Fibroblast of mammary gland (primary cell): ENCODE data around the gene RUFY4.

Source experiments
- DNase-seq: peaks from one replicate; pipeline ENCODE4 v3.0.0-alpha.2; 2010; ENCODE audit warnings: low read depth
- H3K4me3 ChIP-seq: 2 replicates; pipeline ENCODE4 v1.5.1; 2011; ENCODE audit warnings: low read depth, mild to moderate bottlenecking, low read length, moderate library complexity; ENCODE audit not compliant: control insufficient read depth
- CTCF ChIP-seq: conservative IDR thresholded peaks from 2 replicates; pipeline ENCODE4 v1.5.1; 2011; ENCODE audit warnings: low read depth, low read length, inconsistent platforms; ENCODE audit not compliant: control insufficient read depth, insufficient read depth

The RUFY4 gene

GRCh38 chr2:218046238-218046637, 22.8 kb upstream of the RUFY4 start:
- no peak for DNase-seq
- no peak overlapping the region for H3K4me3 ChIP-seq
- no peak for TF ChIP-seq CTCF

GRCh38 chr2:218047536-218048225, 21.4 kb upstream of the RUFY4 start:
- no peak for DNase-seq
- TF ChIP-seq CTCF: no peak
- H3K4me3 ChIP-seq: no peak overlapping the region

GRCh38 chr2:218051903-218052302, 17.1 kb upstream of the RUFY4 start:
- no peak overlapping the region for H3K4me3 ChIP-seq
- DNase-seq: no peak
- no peak for TF ChIP-seq CTCF

- DNase-seq: no peak
These were observed 9.8 kb upstream of the RUFY4 start for GRCh38 chr2:218059289-218059688.

GRCh38 chr2:218060118-218060517, 8.9 kb upstream of the RUFY4 start:
- H3K4me3 ChIP-seq: no peak overlapping the region
- TF ChIP-seq CTCF: no peak
- DNase-seq: no peak

More at GRCh38 chr2:218059289-218059688, 9.8 kb upstream of the RUFY4 start:
- no peak overlapping the region for H3K4me3 ChIP-seq
- TF ChIP-seq CTCF: no peak

GRCh38 chr2:218060950-218061660, 7.9 kb upstream of the RUFY4 start:
- no peak for TF ChIP-seq CTCF
- H3K4me3 ChIP-seq: no peak overlapping the region
- no peak for DNase-seq
